22Rv1 (cell line): Measurements from ENCODE around the gene RFC5.

ENCODE experiments used
- CTCF ChIP-seq: fragments of 450-650 bp; IDR thresholded peaks from 2 replicates; pipeline ENCODE4 v1.5.1; 2017; ENCODE audit warnings: mild to moderate bottlenecking
- ZFX ChIP-seq: fragments of 450-650 bp; IDR thresholded peaks from 2 replicates; pipeline ENCODE4 v1.6.1; 2017; ENCODE audit warnings: antibody characterized with exemption, borderline replicate concordance

GRCh38 chr12:118050972-118051910 is 34.7 kb downstream of the RFC5 start:
- no peak for TF ChIP-seq CTCF
- TF ChIP-seq ZFX = no peak
